GM21786 (cell line): ENCODE measurements around the gene HOXC6.
A peak's percentile ranks its signal among the peaks of the same experiment; 100 is the strongest.

Experiments
- ATAC-seq: cut with Tn5 transposase; IDR thresholded peaks from one replicate; pipeline ENCODE4 v1.9.1; 2021; ENCODE audit not compliant: unreplicated experiment

HOXC6 gene

GRCh38 chr12:54028314-54029201 lies at the start of gene HOXC6:
Gene HOXC6, plus strand, starts transcription at chr12:54028440. Its CDS starts 82 bp downstream, at chr12:54028522.
- no peak for ATAC-seq

- ATAC-seq, result no peak
Observed at GRCh38 chr12:53978477-53979356, 49.5 kb upstream of the HOXC6 start.

- ATAC-seq, result no peak
Observed at GRCh38 chr12:53980104-53980801, 48.0 kb upstream of the HOXC6 start.

GRCh38 chr12:53980802-53981496 lies 47.3 kb upstream of the HOXC6 start:
- no peak for ATAC-seq

GRCh38 chr12:53981634-53982565 lies 46.3 kb upstream of the HOXC6 start:
- ATAC-seq, result no peak

- ATAC-seq, result no peak
Observed at GRCh38 chr12:53982648-53983567, 45.3 kb upstream of the HOXC6 start.

- no peak for ATAC-seq
Observed at GRCh38 chr12:53983568-53983949, 44.7 kb upstream of the HOXC6 start.

- ATAC-seq, result no peak
Observed at GRCh38 chr12:53983950-53984572, 44.2 kb upstream of the HOXC6 start.

- ATAC-seq, result peak; percentile 74
Observed at GRCh38 chr12:53984901-53985691, 43.1 kb upstream of the HOXC6 start, which contains the start of gene HOXC10. Gene HOXC10, plus strand, starts transcription at chr12:53985146. Its CDS starts 114 bp downstream, at chr12:53985260.

- ATAC-seq, result no peak
Observed at GRCh38 chr12:53985692-53985993, 42.6 kb upstream of the HOXC6 start.

- no peak for ATAC-seq
Observed at GRCh38 chr12:53985994-53986685, 42.1 kb upstream of the HOXC6 start.

GRCh38 chr12:53986686-53987483 lies 41.4 kb upstream of the HOXC6 start:
- ATAC-seq, result no peak

GRCh38 chr12:53987787-53988230 lies 40.4 kb upstream of the HOXC6 start:
- no peak for ATAC-seq

GRCh38 chr12:53988541-53989226 lies 39.6 kb upstream of the HOXC6 start:
- ATAC-seq, result no peak
